CD4-positive, alpha-beta T cell treated with Interleukin-4 for 1 hour (primary cell): ENCODE results near the gene HHAT.
"Not testable (repeated sequence)": the region's sequence is repeated elsewhere in the genome, so short reads cannot be mapped to it uniquely, and the experiment has no call there.

Source experiments
- DNase-seq, 2 donors: peaks; one replicate each; pipeline ENCODE4 v3.0.0-alpha.2; 2020 to 2022

The HHAT gene

GRCh38 chr1:210655511-210655910 is 326.8 kb downstream of the HHAT start:
- DNase-seq: no peak

GRCh38 chr1:210657806-210658205 is 329.1 kb downstream of the HHAT start:
- no peak for DNase-seq

- DNase-seq: not testable (repeated sequence)
These were observed 332.8 kb downstream of the HHAT start for GRCh38 chr1:210661520-210661919.

- no peak for DNase-seq
These were observed 333.8 kb downstream of the HHAT start for GRCh38 chr1:210662291-210663050.

DNA sequence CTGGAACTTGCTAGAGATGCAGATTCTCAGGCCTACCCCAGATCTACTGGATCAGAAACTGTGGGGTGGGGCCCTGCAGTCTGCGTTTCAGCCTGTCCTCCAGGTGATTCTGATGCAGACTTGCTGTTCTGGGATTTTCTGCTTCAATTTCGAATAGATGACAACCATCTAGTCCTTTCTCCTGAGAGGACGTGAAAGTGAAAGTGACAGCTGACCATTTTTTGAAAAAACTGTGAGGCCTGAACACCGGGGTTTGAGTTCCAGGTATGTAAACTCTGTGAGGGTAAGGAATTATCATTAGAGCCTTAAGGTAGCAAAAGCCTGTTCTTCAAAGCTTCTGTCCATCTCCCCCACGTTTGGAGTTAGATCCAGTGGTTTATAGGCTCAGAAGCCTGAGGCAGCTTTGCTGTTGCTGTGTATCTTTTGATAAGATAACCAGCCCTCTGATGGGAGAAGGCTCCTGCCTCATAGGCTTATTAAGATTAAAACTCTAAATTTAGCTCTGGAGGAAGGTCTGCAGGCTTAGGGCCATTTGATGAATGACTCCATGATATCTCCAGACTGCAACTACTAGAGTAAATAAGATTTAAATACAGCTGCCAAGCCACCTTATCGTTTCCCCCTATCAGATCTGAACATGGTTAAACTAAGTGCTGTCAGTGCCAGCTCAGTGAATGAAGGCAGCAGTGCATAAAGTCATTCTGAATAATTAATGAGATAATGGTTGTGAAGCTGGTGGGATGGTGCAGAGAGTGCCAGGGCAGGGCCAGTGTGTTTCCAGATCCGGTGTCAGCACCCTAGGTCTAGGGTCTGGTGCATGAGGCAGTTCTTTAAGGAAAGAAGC is 335.2 kb downstream of the HHAT start:
- no peak for DNase-seq

DNA sequence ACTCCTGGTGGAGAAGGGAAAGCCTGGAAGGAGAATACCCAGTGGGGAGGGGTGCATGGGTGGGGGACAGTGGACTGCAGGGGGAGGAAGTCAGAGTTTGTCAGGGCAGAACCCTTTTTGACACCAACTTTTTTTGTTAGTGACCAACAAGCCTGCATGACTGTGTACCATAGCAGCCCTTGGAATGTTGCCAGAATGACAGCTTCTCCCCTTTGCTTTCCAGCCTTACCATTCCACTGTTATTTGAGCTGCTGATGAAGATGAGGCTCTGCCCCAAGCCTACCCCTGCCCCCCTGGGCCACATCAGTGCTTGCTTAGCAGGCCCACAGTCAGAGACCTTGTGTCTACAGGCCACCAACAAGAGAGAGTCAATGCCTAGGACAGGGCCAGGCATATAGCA is 341.2 kb downstream of the HHAT start:
- no peak for DNase-seq

DNA sequence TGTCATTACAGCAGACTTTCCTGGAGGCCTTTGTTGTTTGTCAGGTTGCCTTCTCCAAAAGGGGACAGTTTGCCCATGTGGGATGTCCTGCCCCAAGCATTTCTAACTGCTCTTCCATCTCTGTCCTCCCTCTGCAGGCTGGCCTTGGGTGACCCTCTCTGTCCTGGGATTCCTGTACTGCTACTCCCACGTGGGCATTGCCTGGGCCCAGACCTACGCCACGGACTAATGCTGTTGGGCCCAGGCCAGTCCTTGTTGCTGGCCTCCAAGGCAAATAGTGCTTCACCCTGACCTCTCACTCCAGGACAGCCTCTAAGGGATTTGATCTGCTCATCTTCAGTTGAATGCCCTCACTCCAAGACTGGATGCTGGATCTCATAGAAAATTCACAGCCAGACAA is 345.4 kb downstream of the HHAT start:
- no peak for DNase-seq

DNA sequence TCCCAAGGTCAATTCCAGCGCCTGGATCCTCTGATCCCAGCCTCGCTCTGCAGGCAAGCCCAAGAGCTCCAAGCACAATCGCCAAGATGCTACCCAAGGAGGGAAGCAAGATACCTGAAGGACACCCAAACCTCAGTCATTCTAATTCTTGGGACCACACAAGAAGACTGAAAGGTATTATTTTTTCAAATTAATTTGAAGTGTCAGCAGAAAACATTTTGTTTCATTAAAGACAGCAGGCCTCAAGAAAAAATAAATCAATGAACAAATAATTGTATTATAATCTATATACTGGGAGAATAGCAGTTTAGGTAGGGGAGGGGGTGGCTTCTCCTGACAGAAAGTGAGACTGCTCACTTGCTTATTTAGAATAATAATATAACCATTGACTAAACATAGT is 347.8 kb downstream of the HHAT start:
- DNase-seq: no peak

- DNase-seq: no peak
These were observed 348.8 kb downstream of the HHAT start for GRCh38 chr1:210677533-210677932.

- no peak for DNase-seq
These were observed 349.6 kb downstream of the HHAT start for GRCh38 chr1:210678306-210678705.

DNA sequence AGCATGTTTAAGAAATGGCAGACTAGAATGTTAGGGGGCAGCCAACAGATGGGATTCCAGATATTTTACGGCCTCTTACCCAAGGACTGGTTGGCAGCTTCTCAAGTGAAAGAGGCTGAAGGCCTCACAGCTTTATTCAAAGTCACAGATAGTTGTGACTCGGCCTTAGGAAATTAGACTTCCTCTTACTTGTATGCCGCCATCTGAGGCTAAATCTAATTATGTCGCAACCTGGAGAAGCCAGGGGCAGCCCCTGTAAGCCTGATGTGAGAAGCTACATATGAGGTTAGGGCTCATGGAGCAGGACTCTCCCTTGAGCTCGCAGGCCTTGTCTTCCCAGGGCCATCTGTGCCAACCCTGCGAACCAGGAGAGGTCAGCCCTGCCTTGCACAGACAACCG is 352.5 kb downstream of the HHAT start:
- DNase-seq: no peak

GRCh38 chr1:210683403-210684047 is 354.8 kb downstream of the HHAT start:
- no peak for DNase-seq

- no peak for DNase-seq
These were observed 356.0 kb downstream of the HHAT start for GRCh38 chr1:210684466-210685294.

GRCh38 chr1:210685295-210685650 is 356.6 kb downstream of the HHAT start:
- no peak for DNase-seq

DNA sequence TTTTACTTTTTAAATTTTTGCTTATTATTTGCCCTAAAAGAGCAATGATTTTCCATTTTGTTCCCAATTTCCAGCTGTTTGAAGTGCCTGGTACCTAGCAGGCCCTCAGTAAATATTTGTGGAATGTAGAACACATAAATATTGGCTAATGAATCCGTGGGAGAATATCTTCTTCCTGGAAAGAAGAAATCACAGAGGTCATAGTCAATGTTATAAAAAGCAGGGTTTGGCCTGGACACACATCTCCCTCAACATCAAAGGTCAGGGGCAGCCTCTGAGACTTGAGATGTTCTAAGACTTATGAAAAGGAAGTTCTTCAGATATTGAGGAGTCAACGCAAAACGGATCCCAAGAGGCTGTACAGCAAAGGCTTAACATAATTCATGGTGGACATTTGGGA is 358.1 kb downstream of the HHAT start:
- no peak for DNase-seq

GRCh38 chr1:210687582-210688279 is 359.0 kb downstream of the HHAT start:
- DNase-seq: no peak

DNA sequence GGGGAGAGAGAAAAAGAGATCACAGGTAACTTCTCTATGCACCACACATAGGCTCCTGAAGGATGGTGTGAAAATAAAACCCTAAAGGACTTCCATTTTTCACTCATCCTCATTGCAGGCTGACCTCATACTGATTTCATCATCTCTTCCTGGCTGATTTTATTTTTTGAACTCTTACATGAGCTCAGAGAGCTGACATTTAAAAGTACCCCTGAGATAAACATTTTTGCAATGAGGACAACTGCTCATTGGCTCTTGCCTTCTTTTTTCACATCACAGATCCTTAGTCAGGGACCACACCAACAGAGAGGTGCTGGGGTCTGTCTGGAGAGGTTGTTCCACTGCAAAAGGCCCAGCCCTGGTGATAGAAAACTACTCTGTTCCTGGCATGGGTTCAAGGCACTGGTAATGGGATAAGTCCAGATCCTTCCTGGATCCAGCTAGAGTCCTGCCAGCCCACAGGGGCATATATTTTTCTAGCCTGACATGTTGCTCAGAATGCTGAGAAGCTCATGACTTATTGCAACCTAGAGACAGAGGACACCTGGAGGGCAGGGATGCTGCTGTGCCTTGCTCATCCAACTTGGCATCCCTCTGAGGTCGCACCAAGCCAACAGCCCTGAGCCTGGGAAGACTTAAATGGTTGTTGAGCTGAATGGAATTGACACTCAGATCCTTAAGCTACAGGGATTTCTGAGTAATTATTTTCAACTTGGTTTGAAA is 360.0 kb downstream of the HHAT start:
- no peak for DNase-seq

DNA sequence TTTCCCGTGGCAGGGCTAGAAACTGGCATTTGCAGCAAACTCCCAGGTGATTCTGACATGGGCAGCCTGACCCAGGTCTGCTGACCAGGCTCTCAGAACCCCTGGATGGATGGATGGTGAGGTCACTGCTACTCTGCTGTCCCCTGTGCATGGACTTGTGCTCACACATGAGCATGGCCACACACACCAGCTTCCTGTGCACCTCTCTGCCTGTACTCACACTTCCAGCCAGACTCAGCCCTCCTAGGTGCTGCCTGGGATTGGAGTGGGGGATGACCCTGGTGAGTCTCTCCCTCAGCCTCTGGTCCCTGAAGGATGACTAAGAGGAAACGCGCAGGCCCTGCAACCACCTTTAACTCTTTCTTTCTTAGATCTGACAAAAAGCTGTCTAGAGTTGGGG is 361.1 kb downstream of the HHAT start:
- DNase-seq: no peak

DNA sequence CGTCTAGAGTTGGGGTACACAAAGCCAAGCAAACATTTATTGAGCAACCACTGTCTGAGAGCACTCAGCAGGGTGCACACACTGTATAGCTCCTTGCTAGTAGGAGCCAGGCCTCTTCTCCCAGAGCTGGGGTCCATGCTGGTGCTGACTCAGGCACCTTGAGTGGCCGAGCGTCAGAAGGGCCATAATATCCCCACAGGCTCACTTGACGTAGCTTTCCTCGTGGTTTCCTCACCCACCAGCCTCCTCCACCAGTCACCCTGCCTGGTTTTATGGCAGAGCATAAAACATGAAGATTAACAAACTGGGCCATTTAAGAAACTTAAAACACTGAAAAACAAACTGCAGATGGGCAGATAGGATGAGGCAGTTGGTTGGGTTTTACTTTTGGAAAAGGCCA is 361.5 kb downstream of the HHAT start:
- DNase-seq: no peak

DNA sequence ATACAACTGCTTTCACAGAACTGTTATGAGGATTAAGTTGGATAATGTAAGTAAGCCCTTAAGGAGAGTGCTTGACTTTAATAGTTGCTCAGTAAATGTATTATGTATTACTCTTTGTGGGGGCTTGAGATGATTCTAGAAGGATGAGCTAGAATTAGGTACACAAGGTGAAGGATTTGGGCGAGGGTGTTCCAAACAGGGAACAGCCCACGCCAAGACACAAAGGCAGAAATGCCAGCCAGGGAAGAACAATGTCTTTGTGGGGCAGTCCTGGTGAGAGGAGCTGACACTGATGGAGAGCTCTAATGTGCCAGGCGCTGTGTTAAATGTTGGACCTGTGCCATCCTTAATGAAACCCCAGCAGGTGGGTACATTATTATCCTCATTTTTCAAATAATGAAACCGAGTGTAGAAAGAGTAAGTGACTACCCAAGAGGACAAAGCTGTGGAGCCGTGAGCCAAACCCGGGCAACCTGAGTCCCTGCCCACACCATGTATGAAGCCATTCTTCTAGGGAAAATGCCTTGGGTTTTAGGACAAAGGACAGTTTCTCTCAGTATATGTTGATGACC is 362.4 kb downstream of the HHAT start:
- no peak for DNase-seq

DNA sequence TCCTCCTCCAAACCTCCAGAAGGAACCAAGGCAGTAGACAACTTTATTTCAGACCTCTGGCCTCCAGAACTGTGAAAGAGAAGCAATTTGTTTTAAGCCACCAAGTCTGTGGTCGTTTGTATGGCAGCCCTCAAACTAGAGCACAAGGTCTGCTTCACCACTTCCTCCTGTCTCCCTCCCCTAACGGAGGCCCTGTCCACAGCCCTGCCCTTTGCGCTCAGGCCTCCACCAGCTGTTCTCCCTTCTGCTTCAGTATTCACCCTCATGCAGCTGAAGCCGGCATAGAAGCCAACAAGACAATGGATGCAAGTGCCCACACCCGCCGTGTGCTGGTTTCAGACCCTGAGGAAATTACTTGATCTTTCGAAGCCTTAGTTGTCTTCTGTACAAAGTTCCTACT is 364.1 kb downstream of the HHAT start:
- DNase-seq: no peak
